PC-9 (cell line): ENCODE data around the gene SORBS1. TPM values are rescaled to one million over a fixed set of nuclear protein-coding genes. Genes with fewer than 3 reads are reported as not detected.

Source experiments
- BruUV-seq: library from RNA; stranded (reverse); fragments of 400-500 nt; replicated peaks from 2 replicates; lab custom pipeline; 2021; lab: Mats Ljungman, UMichigan
- CTCF ChIA-PET: fragments of 300-600 bp; sonication (Branson Sonifier 250); formaldehyde crosslinking; loops from one replicate; lab custom pipeline; 2022; ENCODE audit warnings: antibody characterized with exemption; lab: Charles Lee
- POLR2A ChIA-PET: fragments of 300-600 bp; sonication (Branson Sonifier 250); formaldehyde crosslinking; loops from one replicate; lab custom pipeline; 2022; ENCODE audit warnings: antibody characterized with exemption; ENCODE audit not compliant: unreplicated experiment; lab: Charles Lee
- DNase-seq, 2 experiments: peaks; one replicate each; pipeline versions ENCODE4 v3.0.0 to v3.0.0-alpha.2; 2015 to 2022; ENCODE audit warnings: mixed read lengths in 1 of 2
- H2AFZ ChIP-seq: fragments of 200-600 bp; sonication (generic); 2 replicates; pipeline ENCODE4 v1.8.1; 2017; ENCODE audit warnings: antibody characterized with exemption
- H3F3A ChIP-seq: fragments of 200-600 bp; sonication (generic); 2 replicates; pipeline ENCODE4 v1.8.1; 2017; ENCODE audit warnings: antibody characterized with exemption, mild to moderate bottlenecking, low read depth; ENCODE audit not compliant: insufficient read depth
- H3K27ac ChIP-seq: fragments of 200-600 bp; sonication (generic); 2 replicates; pipeline ENCODE4 v1.6.1; 2016; ENCODE audit warnings: mixed run types
- H3K27me3 ChIP-seq: fragments of 200-600 bp; sonication (generic); 2 replicates; pipeline ENCODE4 v1.6.1; 2016; ENCODE audit warnings: low read depth, mixed run types; ENCODE audit not compliant: insufficient read depth
- H3K36me3 ChIP-seq: fragments of 200-600 bp; sonication (generic); 2 replicates; pipeline ENCODE4 v1.6.1; 2016; ENCODE audit warnings: low read depth, mixed run types
- H3K4me1 ChIP-seq: fragments of 200-600 bp; sonication (generic); replicated peaks from 2 replicates; pipeline ENCODE4 v1.6.1; 2016; ENCODE audit warnings: mixed run types; ENCODE audit not compliant: insufficient read depth
- H3K4me2 ChIP-seq: fragments of 200-600 bp; sonication (generic); 2 replicates; pipeline ENCODE4 v1.6.1; 2017; ENCODE audit warnings: mixed run types
- H3K4me3 ChIP-seq: fragments of 200-600 bp; sonication (generic); 2 replicates; pipeline ENCODE4 v1.6.1; 2016; ENCODE audit warnings: mixed run types
- H3K79me2 ChIP-seq: fragments of 200-600 bp; sonication (generic); 2 replicates; pipeline ENCODE4 v1.6.1; 2017; ENCODE audit warnings: low read depth, mixed run types
- H3K9me2 ChIP-seq: fragments of 200-600 bp; sonication (generic); 2 replicates; pipeline ENCODE4 v1.8.1; 2017; ENCODE audit warnings: mild to moderate bottlenecking; ENCODE audit not compliant: insufficient read depth
- H3K9me3 ChIP-seq: fragments of 200-600 bp; sonication (generic); 2 replicates; pipeline ENCODE4 v1.8.1; 2016; ENCODE audit warnings: low read depth; ENCODE audit not compliant: insufficient read depth
- H4K20me1 ChIP-seq: fragments of 200-600 bp; sonication (generic); 2 replicates; pipeline ENCODE4 v1.8.1; 2017; ENCODE audit not compliant: insufficient read depth
- CTCF ChIP-seq: fragments of 200-600 bp; sonication (generic); conservative IDR thresholded peaks from 2 replicates; pipeline ENCODE4 v1.6.1; 2017; ENCODE audit warnings: mixed run types, antibody characterized with exemption, mild to moderate bottlenecking, moderate library complexity
- EZH2 ChIP-seq: fragments of 200-600 bp; sonication (generic); IDR thresholded peaks from 2 replicates; pipeline ENCODE4 v1.8.0; 2017; ENCODE audit warnings: antibody characterized with exemption, low read depth
- intact Hi-C: fragments of 100-400 bp; cut with micrococcal nuclease; formaldehyde crosslinking; loops from one replicate; pipeline ENCODE4 v1.10.0; 2022; ENCODE audit not compliant: unreplicated experiment
- total RNA-seq: library from RNA; stranded (reverse); gene quantifications from 2 replicates; pipeline ENCODE4 v1.2.3, GENCODE V29; 2021

Gene SORBS1
- total RNA-seq, 1 experiment from 2014 or later: 5.0 TPM

GRCh38 chr10:95444792-95445191, 116.4 kb downstream of the SORBS1 start:
- Histone ChIP-seq H3K4me2 (no peak overlapping the region), H2AFZ (no peak overlapping the region), H3K79me2 (no peaks in the 10 kb centered on the region), H3K9me3 (no peaks in the 10 kb centered on the region), H3K9me2 (no peaks in the 10 kb centered on the region), H3K4me1 (peaks cover 8% of the 10 kb centered on the region; the same call in 1 of the 2 replicates), H3K27me3 (no peaks in the 10 kb centered on the region), H3K36me3 (no peaks in the 10 kb centered on the region), H3K4me3 (no peak overlapping the region), H3K27ac (no peak overlapping the region), H3F3A (no peaks in the 10 kb centered on the region), H4K20me1 (no peaks in the 10 kb centered on the region)
- BruUV-seq: no TSS peak
- DNase-seq: no peak
- POLR2A ChIA-PET: no interaction called here
- TF ChIP-seq CTCF (no peak), EZH2 (no peak)
- intact Hi-C loops: loop anchor here (2.0 kb wide), 1 partner anchor 70 kb away; no protein-coding TSS in a partner anchor
- CTCF ChIA-PET: interaction anchor here (1.0 kb wide), 2 partner anchors 70 to 71 kb away, joined by 3 to 4 read pairs; no protein-coding TSS in a partner anchor

- no TSS peak for BruUV-seq
- CTCF ChIA-PET: no interaction called here
Measured at GRCh38 chr10:95443636-95444035, 117.5 kb downstream of the SORBS1 start.

GRCh38 chr10:95442341-95442740, 118.8 kb downstream of the SORBS1 start:
- peaks cover 8% of the 10 kb centered on the region; the same call in 1 of the 2 replicates for H3K4me1 ChIP-seq
- intact Hi-C loops: no loop called here
- ChIA-PET POLR2A (no interaction called here), CTCF (no interaction called here)
- no peaks in the 10 kb centered on the region for H3K9me3 ChIP-seq
- no peaks in the 10 kb centered on the region for H3F3A ChIP-seq
- no peaks in the 10 kb centered on the region for H3K79me2 ChIP-seq
- no peaks in the 10 kb centered on the region for H3K36me3 ChIP-seq
- no peak overlapping the region for H3K4me3 ChIP-seq
- H3K27ac ChIP-seq: no peak overlapping the region
- H3K4me2 ChIP-seq: no peak overlapping the region
- no peaks in the 10 kb centered on the region for H3K27me3 ChIP-seq
- DNase-seq: no peak
- TF ChIP-seq CTCF: no peak
- TF ChIP-seq EZH2: no peak
- no peaks in the 10 kb centered on the region for H4K20me1 ChIP-seq
- no TSS peak for BruUV-seq
- H2AFZ ChIP-seq: no peak overlapping the region
- H3K9me2 ChIP-seq: no peaks in the 10 kb centered on the region

More at GRCh38 chr10:95443636-95444035, 117.5 kb downstream of the SORBS1 start:
- H3F3A ChIP-seq: no peaks in the 10 kb centered on the region
- no peak overlapping the region for H3K4me2 ChIP-seq
- H3K36me3 ChIP-seq: no peaks in the 10 kb centered on the region
- H3K27ac ChIP-seq: no peak overlapping the region
- H2AFZ ChIP-seq: no peak overlapping the region
- H3K4me3 ChIP-seq: no peak overlapping the region
- no peaks in the 10 kb centered on the region for H3K79me2 ChIP-seq
- POLR2A ChIA-PET: no interaction called here
- no peak for TF ChIP-seq CTCF
- no peak for TF ChIP-seq EZH2
- peaks cover 8% of the 10 kb centered on the region; the same call in 1 of the 2 replicates for H3K4me1 ChIP-seq
- no peaks in the 10 kb centered on the region for H3K9me3 ChIP-seq
- intact Hi-C loops: loop anchor here (2.0 kb wide), 1 partner anchor 69 kb away; no protein-coding TSS in a partner anchor
- no peaks in the 10 kb centered on the region for H4K20me1 ChIP-seq
- no peaks in the 10 kb centered on the region for H3K9me2 ChIP-seq
- H3K27me3 ChIP-seq: no peaks in the 10 kb centered on the region
- DNase-seq: no peak
